IPS-15b (cell line): ENCODE measurements around the gene ACBD7.

Experiments used
- H3K27me3 ChIP-seq: one replicate; pipeline ENCODE4 v1.6.1; 2013; ENCODE audit warnings: low read length; ENCODE audit not compliant: control insufficient read depth, insufficient read depth
- H3K36me3 ChIP-seq: one replicate; pipeline ENCODE4 v1.6.1; 2013; ENCODE audit warnings: low read length; ENCODE audit not compliant: control insufficient read depth, insufficient read depth
- H3K4me1 ChIP-seq: one replicate; pipeline ENCODE4 v1.6.1; 2013; ENCODE audit warnings: mild to moderate bottlenecking, low read length; ENCODE audit not compliant: control insufficient read depth, insufficient read depth
- H3K4me3 ChIP-seq: one replicate; pipeline ENCODE4 v1.5.1; 2013; ENCODE audit warnings: low read depth, low read length
- H3K9ac ChIP-seq: one replicate; pipeline ENCODE4 v1.6.1; 2013; ENCODE audit warnings: low read depth, mild to moderate bottlenecking, low read length
- H3K9me3 ChIP-seq: one replicate; pipeline ENCODE4 v1.6.1; 2013; ENCODE audit warnings: mild to moderate bottlenecking, low read length; ENCODE audit not compliant: control insufficient read depth, insufficient read depth

ACBD7 gene

GRCh38 chr10:15083674-15084501 lies 4.7 kb downstream of the ACBD7 start:
- H3K27me3 ChIP-seq = no peaks in the 10 kb centered on the region
- no peaks in the 10 kb centered on the region for H3K36me3 ChIP-seq
- peak overlapping the region; percentile 27 for H3K4me3 ChIP-seq
- H3K4me1 ChIP-seq = peaks cover 7% of the 10 kb centered on the region
- no peaks in the 10 kb centered on the region for H3K9me3 ChIP-seq
- H3K9ac ChIP-seq = no peak overlapping the region

GRCh38 chr10:15075421-15075820 lies 13.2 kb downstream of the ACBD7 start:
- Histone ChIP-seq H3K4me3 (no peak overlapping the region), H3K4me1 (no peaks in the 10 kb centered on the region), H3K9me3 (peaks cover 5% of the 10 kb centered on the region), H3K9ac (no peak overlapping the region), H3K27me3 (no peaks in the 10 kb centered on the region), H3K36me3 (no peaks in the 10 kb centered on the region)

- Histone ChIP-seq H3K4me1 (no peaks in the 10 kb centered on the region), H3K36me3 (no peaks in the 10 kb centered on the region), H3K9ac (no peak overlapping the region), H3K27me3 (no peaks in the 10 kb centered on the region), H3K9me3 (peaks cover 5% of the 10 kb centered on the region), H3K4me3 (no peak overlapping the region)
Measured at GRCh38 chr10:15072358-15072757, 16.2 kb downstream of the ACBD7 start.

GRCh38 chr10:15069230-15069629 lies 19.3 kb downstream of the ACBD7 start:
- Histone ChIP-seq H3K4me3 (no peak overlapping the region), H3K27me3 (no peaks in the 10 kb centered on the region), H3K9ac (no peak overlapping the region), H3K9me3 (peaks cover 5% of the 10 kb centered on the region), H3K4me1 (no peaks in the 10 kb centered on the region), H3K36me3 (no peaks in the 10 kb centered on the region)

GRCh38 chr10:15068802-15069201 lies 19.8 kb downstream of the ACBD7 start:
- Histone ChIP-seq H3K4me3 (no peak overlapping the region), H3K4me1 (no peaks in the 10 kb centered on the region), H3K27me3 (no peaks in the 10 kb centered on the region), H3K36me3 (no peaks in the 10 kb centered on the region), H3K9ac (no peak overlapping the region), H3K9me3 (peaks cover 5% of the 10 kb centered on the region)

GRCh38 chr10:15067154-15067553 lies 21.4 kb downstream of the ACBD7 start:
- Histone ChIP-seq H3K9me3 (no peaks in the 10 kb centered on the region), H3K9ac (no peak overlapping the region), H3K27me3 (no peaks in the 10 kb centered on the region), H3K36me3 (no peaks in the 10 kb centered on the region), H3K4me3 (no peak overlapping the region), H3K4me1 (no peaks in the 10 kb centered on the region)

- Histone ChIP-seq H3K4me3 (no peak overlapping the region), H3K27me3 (no peaks in the 10 kb centered on the region), H3K4me1 (no peaks in the 10 kb centered on the region), H3K36me3 (no peaks in the 10 kb centered on the region), H3K9me3 (no peaks in the 10 kb centered on the region), H3K9ac (no peak overlapping the region)
Measured at GRCh38 chr10:15060638-15061037, 27.9 kb downstream of the ACBD7 start.

GRCh38 chr10:15059914-15060313 lies 28.7 kb downstream of the ACBD7 start:
- Histone ChIP-seq H3K4me1 (no peaks in the 10 kb centered on the region), H3K9ac (no peak overlapping the region), H3K4me3 (no peak overlapping the region), H3K36me3 (no peaks in the 10 kb centered on the region), H3K9me3 (no peaks in the 10 kb centered on the region), H3K27me3 (no peaks in the 10 kb centered on the region)

- H3K9me3 ChIP-seq = no peaks in the 10 kb centered on the region
- no peak overlapping the region for H3K9ac ChIP-seq
- H3K4me1 ChIP-seq = no peaks in the 10 kb centered on the region
- no peaks in the 10 kb centered on the region for H3K36me3 ChIP-seq
- no peak overlapping the region for H3K4me3 ChIP-seq
- H3K27me3 ChIP-seq = no peaks in the 10 kb centered on the region
Measured at GRCh38 chr10:15058689-15059088, 29.9 kb downstream of the ACBD7 start.

GRCh38 chr10:15053061-15053460 lies 35.5 kb downstream of the ACBD7 start:
- Histone ChIP-seq H3K9me3 (no peaks in the 10 kb centered on the region), H3K27me3 (no peaks in the 10 kb centered on the region), H3K36me3 (no peaks in the 10 kb centered on the region), H3K4me1 (no peaks in the 10 kb centered on the region), H3K9ac (no peak overlapping the region), H3K4me3 (no peak overlapping the region)

GRCh38 chr10:15052121-15052520 lies 36.5 kb downstream of the ACBD7 start:
- Histone ChIP-seq H3K9me3 (no peaks in the 10 kb centered on the region), H3K9ac (no peak overlapping the region), H3K27me3 (no peaks in the 10 kb centered on the region)

GRCh38 chr10:15049533-15049932 lies 39.0 kb downstream of the ACBD7 start:
- H3K36me3 ChIP-seq = no peaks in the 10 kb centered on the region
- H3K27me3 ChIP-seq = no peaks in the 10 kb centered on the region
- H3K4me1 ChIP-seq = peaks cover 5% of the 10 kb centered on the region
- no peak overlapping the region for H3K9ac ChIP-seq
- H3K9me3 ChIP-seq = no peaks in the 10 kb centered on the region
- H3K4me3 ChIP-seq = no peak overlapping the region

More at GRCh38 chr10:15052121-15052520, 36.5 kb downstream of the ACBD7 start:
- no peaks in the 10 kb centered on the region for H3K36me3 ChIP-seq
- H3K4me1 ChIP-seq = no peaks in the 10 kb centered on the region
- H3K4me3 ChIP-seq = no peak overlapping the region
